Measurements from ENCODE around the gene OTUD3.

The OTUD3 gene

DNA sequence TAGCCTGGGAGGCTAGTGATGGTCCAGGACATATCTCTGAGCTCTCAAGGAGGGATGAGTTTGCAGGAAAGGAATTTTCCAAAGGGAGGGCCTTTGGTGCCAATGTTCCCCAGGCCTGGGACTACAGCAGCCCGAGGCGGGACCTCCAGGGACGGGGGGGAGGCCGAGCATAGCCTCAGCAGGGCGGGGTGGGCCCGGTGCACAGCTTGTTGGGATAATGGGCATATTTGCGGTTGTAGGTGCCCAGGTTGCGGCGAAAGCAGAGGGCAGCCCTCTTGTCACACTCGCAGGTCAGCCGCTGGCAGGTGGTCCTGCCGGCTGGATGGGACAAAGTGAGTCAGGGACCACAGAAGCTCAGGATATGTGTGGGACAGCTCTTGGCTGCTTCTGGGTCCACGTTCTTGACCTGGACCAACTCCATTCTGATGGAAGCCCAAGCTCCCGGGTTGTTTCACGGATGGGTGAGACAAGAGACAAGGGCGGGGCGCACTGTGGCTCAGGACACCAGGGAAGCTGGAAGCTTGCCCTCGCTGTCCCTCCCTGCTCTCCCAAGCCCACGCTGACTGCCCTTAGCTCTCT lies 38.0 kb downstream of the OTUD3 start:
- DNase-seq: no peak
- H3K4me3 ChIP-seq: no peak overlapping the region
- intact Hi-C loops (cut with DNase I; ENCODE audit: low total_unique reads): no loop called here
- no peaks in the 10 kb centered on the region for H3K4me1 ChIP-seq
- H3K9me3 ChIP-seq: no peaks in the 10 kb centered on the region
- H3K27ac ChIP-seq: no peak overlapping the region
- TF ChIP-seq, protein P1, sequence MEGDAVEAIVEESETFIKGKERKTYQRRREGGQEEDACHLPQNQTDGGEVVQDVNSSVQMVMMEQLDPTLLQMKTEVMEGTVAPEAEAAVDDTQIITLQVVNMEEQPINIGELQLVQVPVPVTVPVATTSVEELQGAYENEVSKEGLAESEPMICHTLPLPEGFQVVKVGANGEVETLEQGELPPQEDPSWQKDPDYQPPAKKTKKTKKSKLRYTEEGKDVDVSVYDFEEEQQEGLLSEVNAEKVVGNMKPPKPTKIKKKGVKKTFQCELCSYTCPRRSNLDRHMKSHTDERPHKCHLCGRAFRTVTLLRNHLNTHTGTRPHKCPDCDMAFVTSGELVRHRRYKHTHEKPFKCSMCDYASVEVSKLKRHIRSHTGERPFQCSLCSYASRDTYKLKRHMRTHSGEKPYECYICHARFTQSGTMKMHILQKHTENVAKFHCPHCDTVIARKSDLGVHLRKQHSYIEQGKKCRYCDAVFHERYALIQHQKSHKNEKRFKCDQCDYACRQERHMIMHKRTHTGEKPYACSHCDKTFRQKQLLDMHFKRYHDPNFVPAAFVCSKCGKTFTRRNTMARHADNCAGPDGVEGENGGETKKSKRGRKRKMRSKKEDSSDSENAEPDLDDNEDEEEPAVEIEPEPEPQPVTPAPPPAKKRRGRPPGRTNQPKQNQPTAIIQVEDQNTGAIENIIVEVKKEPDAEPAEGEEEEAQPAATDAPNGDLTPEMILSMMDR (IDR thresholded peaks at IDR 0.05): no peak
- H3K27me3 ChIP-seq: peaks cover 0 to 30% of the 10 kb centered on the region in 2 donors
- H3K36me3 ChIP-seq: peaks cover 0 to 3% (median 0%) of the 10 kb centered on the region in 3 donors

DNA sequence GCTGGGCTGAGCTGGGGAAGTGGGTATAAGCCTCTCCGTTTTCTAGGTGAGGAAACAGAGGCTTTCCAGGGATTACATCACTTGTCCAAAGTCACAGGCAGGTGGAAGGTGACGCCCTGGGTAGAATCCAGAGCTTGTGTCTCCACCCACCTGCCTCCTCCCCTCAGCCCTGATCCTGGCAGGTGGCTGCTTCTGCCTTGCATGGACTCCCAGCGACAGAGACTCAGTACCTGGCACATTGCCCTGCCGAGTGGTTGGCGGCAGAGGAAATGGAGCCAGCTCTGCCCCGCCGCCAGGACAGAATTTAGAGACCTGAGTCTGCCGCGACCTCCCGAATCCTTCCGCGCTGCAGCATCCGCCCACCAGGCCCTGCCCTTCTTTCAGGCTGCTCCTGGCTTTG lies 39.1 kb downstream of the OTUD3 start:
- intact Hi-C loops (cut with DNase I; ENCODE audit: low total_unique reads): no loop called here
- no peak overlapping the region for H3K27ac ChIP-seq
- no peaks in the 10 kb centered on the region for H3K9me3 ChIP-seq
- DNase-seq: no peak
- no peak overlapping the region for H3K4me3 ChIP-seq
- no peaks in the 10 kb centered on the region for H3K36me3 ChIP-seq
- H3K4me1 ChIP-seq: no peaks in the 10 kb centered on the region
- H3K27me3 ChIP-seq: peaks cover 0 to 34% of the 10 kb centered on the region in 2 donors
- TF ChIP-seq, protein P1 (IDR thresholded peaks at IDR 0.05): no peak

DNA sequence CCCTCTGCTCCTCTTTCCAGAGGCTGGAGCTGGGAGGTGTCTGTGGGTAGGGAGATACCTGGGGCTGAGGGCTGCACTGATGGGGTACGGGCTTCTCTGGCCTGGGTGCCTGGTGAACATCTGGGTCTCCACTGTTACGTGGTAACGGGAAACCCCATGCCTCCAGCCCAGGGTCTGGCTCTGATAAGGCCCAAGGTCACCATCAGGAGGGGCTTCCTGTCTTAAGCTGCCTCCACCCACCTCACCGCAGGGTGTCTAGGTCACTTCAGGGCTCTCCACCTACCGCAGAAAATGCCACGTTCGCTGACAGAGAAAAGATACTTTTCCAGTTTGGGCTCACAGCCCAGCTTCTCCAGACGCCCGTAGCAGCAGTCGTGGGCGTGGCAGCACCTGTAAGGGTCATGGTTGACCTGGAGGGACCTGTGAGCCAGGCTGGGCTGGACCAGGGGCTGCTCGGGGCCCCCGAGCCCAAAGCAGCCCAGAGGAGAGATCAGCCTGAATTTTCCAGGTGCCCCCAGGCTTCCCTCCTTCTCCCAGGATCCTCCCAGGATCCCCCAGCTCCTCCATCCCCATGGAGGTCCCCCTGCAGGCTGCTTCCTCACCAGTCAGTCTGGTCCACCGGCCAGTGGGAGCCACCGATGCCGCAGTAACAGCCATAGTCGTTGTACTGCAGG lies 40.0 kb downstream of the OTUD3 start:
- Histone ChIP-seq H3K9me3 (no peaks in the 10 kb centered on the region), H3K4me1 (no peaks in the 10 kb centered on the region), H3K36me3 (no peaks in the 10 kb centered on the region), H3K27ac (no peak overlapping the region), H3K27me3 (peaks cover 0 to 34% of the 10 kb centered on the region in 2 donors), H3K4me3 (no peak overlapping the region)
- DNase-seq: no peak
- TF ChIP-seq, protein P1 (IDR thresholded peaks at IDR 0.05): no peak
- intact Hi-C loops (cut with DNase I; ENCODE audit: low total_unique reads): no loop called here

DNA sequence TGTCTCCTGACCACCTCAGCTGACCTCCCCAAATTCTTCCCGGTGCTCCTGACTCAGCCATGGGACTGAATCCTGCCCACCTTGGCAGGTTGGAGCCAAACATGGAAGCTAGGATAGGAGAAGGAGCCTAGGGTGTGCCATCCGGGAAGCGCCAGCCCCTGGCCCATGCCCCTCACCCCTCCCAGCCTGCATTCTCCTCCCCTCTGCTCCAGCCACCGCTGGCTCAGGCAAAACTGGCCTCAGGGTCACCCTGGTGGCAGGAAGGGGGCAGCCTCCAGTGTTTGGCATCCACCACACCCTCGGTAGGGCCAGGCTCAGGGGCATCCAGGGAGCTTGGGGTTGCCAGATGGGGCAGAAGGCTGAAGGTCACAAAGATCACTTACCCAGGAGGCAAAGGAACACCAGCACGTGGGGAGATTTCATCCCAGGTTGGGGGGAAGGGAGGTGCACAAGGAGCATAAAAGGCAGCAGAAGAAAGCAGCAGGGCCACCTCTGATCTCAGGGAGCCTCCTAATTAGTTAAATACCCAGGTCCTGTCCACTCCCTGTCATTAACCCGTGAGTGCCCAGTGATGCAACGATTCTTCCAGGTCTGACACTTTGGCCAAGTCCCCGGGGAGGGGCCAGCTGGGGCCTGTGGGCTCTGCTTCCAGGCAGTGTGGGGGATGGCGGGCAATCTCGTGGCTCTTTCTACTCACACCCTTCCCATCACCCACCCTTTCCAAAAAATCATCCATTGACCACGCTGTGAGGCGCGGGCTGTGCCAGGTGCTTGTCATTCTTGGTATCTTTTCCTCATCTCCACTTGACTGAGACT lies 41.1 kb downstream of the OTUD3 start, which contains the start of gene PLA2G2E:
TSS of gene PLA2G2E (minus strand) at position 481 of the 816 bp plus-strand sequence. CDS start at position 423, 58 bp downstream.
- Histone ChIP-seq H3K9me3 (no peaks in the 10 kb centered on the region), H3K4me3 (no peak within 1 kb of the TSS), H3K36me3 (no peaks in the 10 kb centered on the region), H3K27me3 (peaks cover 0 to 34% of the 10 kb centered on the region in 2 donors), H3K27ac (no peak within 1 kb of the TSS), H3K4me1 (no peaks in the 10 kb centered on the region)
- TF ChIP-seq, protein P1 (IDR thresholded peaks at IDR 0.05): no peak
- intact Hi-C loops (cut with DNase I; ENCODE audit: low total_unique reads): no loop called here
- DNase-seq: no peak

DNA sequence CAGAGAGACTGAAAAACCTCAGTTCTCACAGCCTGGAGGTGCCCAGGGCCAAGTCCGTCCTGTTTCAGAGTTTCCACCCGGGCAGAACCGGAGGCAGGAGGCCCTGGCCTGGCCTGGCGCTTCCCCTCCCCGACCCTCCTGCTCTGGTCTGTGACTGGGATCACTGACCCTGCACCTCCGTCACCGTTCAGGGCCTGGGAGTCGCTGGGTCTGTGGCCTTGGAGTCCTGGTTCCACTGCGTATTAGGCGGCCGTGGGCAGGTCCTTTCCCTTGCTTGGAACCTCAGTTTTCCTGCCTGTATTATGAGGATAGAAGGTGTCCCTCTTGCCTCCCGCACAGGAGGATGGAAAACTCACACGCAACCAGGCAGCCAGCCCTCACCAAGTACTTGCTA lies 41.8 kb downstream of the OTUD3 start:
- intact Hi-C loops (cut with DNase I; ENCODE audit: low total_unique reads): no loop called here
- no peaks in the 10 kb centered on the region for H3K9me3 ChIP-seq
- peaks cover 0 to 34% of the 10 kb centered on the region in 2 donors for H3K27me3 ChIP-seq
- no peak overlapping the region for H3K27ac ChIP-seq
- no peak overlapping the region for H3K4me3 ChIP-seq
- DNase-seq: no peak
- no peaks in the 10 kb centered on the region for H3K36me3 ChIP-seq
- TF ChIP-seq, protein P1 (IDR thresholded peaks at IDR 0.05): no peak
- no peaks in the 10 kb centered on the region for H3K4me1 ChIP-seq
